ENCODE data around the gene PTPRN2. TPM values are rescaled to one million over a fixed set of nuclear protein-coding genes. Genes with fewer than 3 reads are reported as not detected.

Gene PTPRN2
- polyA plus RNA-seq, 1 of the 3 experiments (the other 2 are of a cell fraction), result 4.0 TPM

DNA sequence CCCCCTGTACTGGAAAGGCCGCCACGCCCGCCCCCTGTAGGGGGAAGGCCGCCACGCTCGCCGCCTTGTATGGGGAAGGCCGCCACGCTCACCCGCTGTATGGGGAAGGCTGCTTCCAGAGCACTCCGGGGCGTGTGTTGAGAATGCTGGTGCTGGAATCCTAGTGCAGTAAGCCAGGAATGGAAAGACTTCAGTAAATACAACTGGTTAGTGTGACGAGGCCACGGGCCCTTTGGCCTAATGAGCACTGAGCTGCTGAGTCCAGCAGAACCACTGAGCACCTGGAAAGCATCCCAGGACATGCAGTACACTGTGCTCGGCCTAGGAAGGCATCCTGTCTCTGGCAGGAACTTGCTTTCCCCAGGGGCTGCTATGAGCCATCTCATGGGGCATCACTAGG is 398.9 kb downstream of the PTPRN2 start:
- H2AFZ ChIP-seq (ENCODE audit: low read depth), result no peak overlapping the region
- no peak overlapping the region for H3K4me2 ChIP-seq
- H3K4me1 ChIP-seq (ENCODE audit: control insufficient read depth in 1 of 2, insufficient read depth in 2 of 2, low read depth in 1 of 2, low read length in 1 of 2), result no peaks in the 10 kb centered on the region
- no peaks in the 10 kb centered on the region for H3K79me2 ChIP-seq (ENCODE audit: insufficient read depth)
- H3K9me3 ChIP-seq, result no peaks in the 10 kb centered on the region
- no peak overlapping the region for H3K27ac ChIP-seq (ENCODE audit: low read depth in 2 of 2, low read length in 1 of 2)
- no peak for TF ChIP-seq EP300 (IDR thresholded peaks at IDR 0.05; ENCODE audit: borderline replicate concordance in 1 of 2, low read depth in 1 of 2, low read length in 1 of 2)
- H3K36me3 ChIP-seq (replicated peaks in 1 of 2; ENCODE audit: control insufficient read depth in 1 of 2, insufficient read depth in 2 of 2, low read length in 1 of 2), result no peaks in the 10 kb centered on the region
- H3F3A ChIP-seq (replicated peaks; ENCODE audit: insufficient read depth), result no peaks in the 10 kb centered on the region
- no peaks in the 10 kb centered on the region for H3K9me2 ChIP-seq
- no peak for DNase-seq
- 59% methylated on average over 8 of the region's 15 CpGs for WGBS (ENCODE audit: low lambda C conversion rate)
- no peak overlapping the region for H3K4me3 ChIP-seq (ENCODE audit: low read depth in 2 of 2, low read length in 1 of 2)
- CTCF ChIA-PET, result no interaction called here
- no peaks in the 10 kb centered on the region for H4K20me1 ChIP-seq (ENCODE audit: insufficient read depth)
- no peaks in the 10 kb centered on the region for H3K27me3 ChIP-seq (ENCODE audit: insufficient read depth)
- POLR2A ChIA-PET, result no interaction called here
- no peak overlapping the region for H3K9ac ChIP-seq

GRCh38 chr7:158187694-158187994 is 400.0 kb downstream of the PTPRN2 start:
- H3K79me2 ChIP-seq (ENCODE audit: insufficient read depth), result no peaks in the 10 kb centered on the region
- no peaks in the 10 kb centered on the region for H3K9me2 ChIP-seq
- ChIA-PET CTCF (no interaction called here), POLR2A (no interaction called here)
- no peak for DNase-seq
- H3K36me3 ChIP-seq (replicated peaks in 1 of 2; ENCODE audit: control insufficient read depth in 1 of 2, insufficient read depth in 2 of 2, low read length in 1 of 2), result no peaks in the 10 kb centered on the region
- 47% methylated on average over 7 of the region's 7 CpGs for WGBS (ENCODE audit: low lambda C conversion rate)
- no peaks in the 10 kb centered on the region for H3K4me1 ChIP-seq (ENCODE audit: control insufficient read depth in 1 of 2, insufficient read depth in 2 of 2, low read depth in 1 of 2, low read length in 1 of 2)
- H4K20me1 ChIP-seq (ENCODE audit: insufficient read depth), result no peaks in the 10 kb centered on the region
- H3K4me3 ChIP-seq (ENCODE audit: low read depth in 2 of 2, low read length in 1 of 2), result no peak overlapping the region
- no peaks in the 10 kb centered on the region for H3K27me3 ChIP-seq (ENCODE audit: insufficient read depth)
- H3F3A ChIP-seq (replicated peaks; ENCODE audit: insufficient read depth), result no peaks in the 10 kb centered on the region
- H3K4me2 ChIP-seq, result no peak overlapping the region
- H3K9ac ChIP-seq, result no peak overlapping the region
- no peaks in the 10 kb centered on the region for H3K9me3 ChIP-seq
- H2AFZ ChIP-seq (ENCODE audit: low read depth), result no peak overlapping the region
- no peak overlapping the region for H3K27ac ChIP-seq (ENCODE audit: low read depth in 2 of 2, low read length in 1 of 2)
- TF ChIP-seq SIN3A (IDR thresholded peaks at IDR 0.05; ENCODE audit: borderline replicate concordance, low read depth, low read length) (no peak), MEF2A (IDR thresholded peaks at IDR 0.05; ENCODE audit: borderline replicate concordance, low read depth) (no peak), NFIC (IDR thresholded peaks at IDR 0.05; ENCODE audit: borderline replicate concordance) (no peak)

DNA sequence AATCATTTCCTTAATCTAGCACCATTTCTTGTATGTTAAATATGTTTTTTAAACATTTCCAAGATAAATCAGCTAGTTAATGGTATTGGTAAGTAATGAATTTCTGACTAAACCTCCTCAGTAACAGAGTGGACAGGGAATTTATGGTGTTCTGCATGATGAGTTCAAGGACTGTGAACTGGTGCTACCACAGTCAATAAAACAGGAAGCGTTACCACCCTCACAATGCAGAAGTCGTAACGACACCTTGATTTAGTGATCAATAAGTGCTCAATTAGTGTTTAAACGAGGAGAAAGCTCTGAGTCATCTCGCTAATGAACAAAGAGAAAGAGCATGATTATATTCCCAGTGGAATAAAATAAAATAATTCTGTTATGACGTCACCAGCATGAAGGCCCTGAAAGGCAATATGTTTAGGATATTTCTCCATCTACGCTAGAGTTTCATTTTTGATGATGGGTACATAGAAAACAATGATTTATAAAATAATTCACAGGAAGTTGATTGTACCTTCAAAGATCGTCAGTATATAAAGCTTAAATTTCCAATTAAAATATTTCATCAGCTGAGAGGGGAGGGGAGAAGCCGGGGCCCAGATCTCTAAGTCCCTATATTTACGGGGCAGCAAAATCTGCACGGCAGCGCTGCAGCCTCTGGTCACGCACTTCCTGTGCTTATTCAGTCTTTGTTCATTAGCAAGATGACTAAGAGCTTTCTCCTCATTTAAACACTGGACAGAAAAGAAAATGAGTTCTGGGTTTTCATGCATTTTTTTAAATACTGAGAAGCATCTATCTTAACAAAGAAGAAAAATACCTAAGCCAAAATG is 400.5 kb downstream of the PTPRN2 start:
- Histone ChIP-seq H3K9ac (no peak overlapping the region), H3K4me2 (no peak overlapping the region), H3K9me2 (no peaks in the 10 kb centered on the region), H3K27ac (ENCODE audit: low read depth in 2 of 2, low read length in 1 of 2) (no peak overlapping the region), H4K20me1 (ENCODE audit: insufficient read depth) (no peaks in the 10 kb centered on the region), H3K27me3 (ENCODE audit: insufficient read depth) (no peaks in the 10 kb centered on the region), H3K4me3 (ENCODE audit: low read depth in 2 of 2, low read length in 1 of 2) (no peak overlapping the region), H2AFZ (ENCODE audit: low read depth) (no peak overlapping the region), H3K79me2 (ENCODE audit: insufficient read depth) (no peaks in the 10 kb centered on the region), H3K36me3 (replicated peaks in 1 of 2; ENCODE audit: control insufficient read depth in 1 of 2, insufficient read depth in 2 of 2, low read length in 1 of 2) (no peaks in the 10 kb centered on the region), H3F3A (replicated peaks; ENCODE audit: insufficient read depth) (no peaks in the 10 kb centered on the region), H3K4me1 (ENCODE audit: control insufficient read depth in 1 of 2, insufficient read depth in 2 of 2, low read depth in 1 of 2, low read length in 1 of 2) (no peaks in the 10 kb centered on the region), H3K9me3 (no peaks in the 10 kb centered on the region)
- ChIA-PET POLR2A (no interaction called here), CTCF (no interaction called here)
- 48% methylated on average over 13 of the region's 13 CpGs for WGBS (ENCODE audit: low lambda C conversion rate)
- no peak for TF ChIP-seq EP300 (IDR thresholded peaks at IDR 0.05; ENCODE audit: borderline replicate concordance in 1 of 2, low read depth in 1 of 2, low read length in 1 of 2)
- no peak for TF ChIP-seq PBX3 (IDR thresholded peaks at IDR 0.05)
- no peak for DNase-seq
